ENCODE measurements around the gene RABAC1.
"Not testable (repeated sequence)": the region's sequence is repeated elsewhere in the genome, so short reads cannot be mapped to it uniquely, and the experiment has no call there.

The RABAC1 gene

GRCh38 chr19:41919948-41920712, 39.0 kb downstream of the RABAC1 start:
- H3K27me3 ChIP-seq (ENCODE audit: control insufficient read depth, insufficient read depth, low read length), result peaks cover 97% of the 10 kb centered on the region

GRCh38 chr19:41918653-41919244, 40.4 kb downstream of the RABAC1 start:
- Histone ChIP-seq H3K4me1 (ENCODE audit: control insufficient read depth, insufficient read depth, low read length) (peaks cover 16% of the 10 kb centered on the region; the same call in 1 of the 2 replicates), H3K27ac (ENCODE audit: low read depth, low read length) (no peak overlapping the region), H3K9ac (ENCODE audit: low read length) (no peak overlapping the region), H3K9me3 (ENCODE audit: control insufficient read depth, insufficient read depth, low read depth, low read length) (no peaks in the 10 kb centered on the region), H3K4me3 (ENCODE audit: low read depth, low read length) (no peak overlapping the region), H3K36me3 (ENCODE audit: control insufficient read depth, insufficient read depth, low read length) (no peaks in the 10 kb centered on the region), H3K27me3 (ENCODE audit: control insufficient read depth, insufficient read depth, low read length) (peaks cover 98% of the 10 kb centered on the region)

More at GRCh38 chr19:41919948-41920712, 39.0 kb downstream of the RABAC1 start:
- Histone ChIP-seq H3K27ac (ENCODE audit: low read depth, low read length) (no peak overlapping the region), H3K36me3 (ENCODE audit: control insufficient read depth, insufficient read depth, low read length) (no peaks in the 10 kb centered on the region), H3K9ac (ENCODE audit: low read length) (no peak overlapping the region), H3K4me1 (ENCODE audit: control insufficient read depth, insufficient read depth, low read length) (peaks cover 15% of the 10 kb centered on the region; the same call in 1 of the 2 replicates), H3K9me3 (ENCODE audit: control insufficient read depth, insufficient read depth, low read depth, low read length) (no peaks in the 10 kb centered on the region), H3K4me3 (ENCODE audit: low read depth, low read length) (no peak overlapping the region)

- peaks cover 16% of the 10 kb centered on the region; the same call in 1 of the 2 replicates for H3K4me1 ChIP-seq (ENCODE audit: control insufficient read depth, insufficient read depth, low read length)
- H3K36me3 ChIP-seq (ENCODE audit: control insufficient read depth, insufficient read depth, low read length), result no peaks in the 10 kb centered on the region
- H3K27me3 ChIP-seq (ENCODE audit: control insufficient read depth, insufficient read depth, low read length), result peaks cover 100% of the 10 kb centered on the region
- H3K4me3 ChIP-seq (ENCODE audit: low read depth, low read length), result no peak overlapping the region
- H3K9me3 ChIP-seq (ENCODE audit: control insufficient read depth, insufficient read depth, low read depth, low read length), result no peaks in the 10 kb centered on the region
- H3K27ac ChIP-seq (ENCODE audit: low read depth, low read length), result no peak overlapping the region
- no peak overlapping the region for H3K9ac ChIP-seq (ENCODE audit: low read length)
These were observed 41.0 kb downstream of the RABAC1 start for GRCh38 chr19:41918095-41918494.

- no peak overlapping the region for H3K4me3 ChIP-seq (ENCODE audit: low read depth, low read length)
- peaks cover 100% of the 10 kb centered on the region for H3K27me3 ChIP-seq (ENCODE audit: control insufficient read depth, insufficient read depth, low read length)
- peaks cover 16% of the 10 kb centered on the region; the same call in 1 of the 2 replicates for H3K4me1 ChIP-seq (ENCODE audit: control insufficient read depth, insufficient read depth, low read length)
- no peaks in the 10 kb centered on the region for H3K36me3 ChIP-seq (ENCODE audit: control insufficient read depth, insufficient read depth, low read length)
- H3K9ac ChIP-seq (ENCODE audit: low read length), result no peak overlapping the region
- H3K27ac ChIP-seq (ENCODE audit: low read depth, low read length), result no peak overlapping the region
- H3K9me3 ChIP-seq (ENCODE audit: control insufficient read depth, insufficient read depth, low read depth, low read length), result no peaks in the 10 kb centered on the region
These were observed 41.4 kb downstream of the RABAC1 start for GRCh38 chr19:41917676-41918075.

GRCh38 chr19:41915776-41916414, 43.2 kb downstream of the RABAC1 start:
- Histone ChIP-seq H3K9me3 (ENCODE audit: control insufficient read depth, insufficient read depth, low read depth, low read length) (no peaks in the 10 kb centered on the region), H3K4me1 (ENCODE audit: control insufficient read depth, insufficient read depth, low read length) (peaks cover 13% of the 10 kb centered on the region; the same call in 1 of the 2 replicates), H3K9ac (ENCODE audit: low read length) (no peak overlapping the region), H3K27me3 (ENCODE audit: control insufficient read depth, insufficient read depth, low read length) (peaks cover 100% of the 10 kb centered on the region), H3K36me3 (ENCODE audit: control insufficient read depth, insufficient read depth, low read length) (no peaks in the 10 kb centered on the region), H3K4me3 (ENCODE audit: low read depth, low read length) (no peak overlapping the region), H3K27ac (ENCODE audit: low read depth, low read length) (no peak overlapping the region)

- Histone ChIP-seq H3K27me3 (ENCODE audit: control insufficient read depth, insufficient read depth, low read length) (peaks cover 100% of the 10 kb centered on the region), H3K9ac (ENCODE audit: low read length) (no peak overlapping the region), H3K9me3 (ENCODE audit: control insufficient read depth, insufficient read depth, low read depth, low read length) (no peaks in the 10 kb centered on the region), H3K27ac (ENCODE audit: low read depth, low read length) (no peak overlapping the region), H3K36me3 (ENCODE audit: control insufficient read depth, insufficient read depth, low read length) (no peaks in the 10 kb centered on the region), H3K4me1 (ENCODE audit: control insufficient read depth, insufficient read depth, low read length) (peaks cover 9% of the 10 kb centered on the region; the same call in 1 of the 2 replicates), H3K4me3 (ENCODE audit: low read depth, low read length) (peak overlapping the region; percentile 38)
These were observed 43.9 kb downstream of the RABAC1 start for GRCh38 chr19:41915021-41915775.

GRCh38 chr19:41914424-41914834, 44.7 kb downstream of the RABAC1 start:
- H3K36me3 ChIP-seq (ENCODE audit: control insufficient read depth, insufficient read depth, low read length); H3K9me3 ChIP-seq (ENCODE audit: control insufficient read depth, insufficient read depth, low read depth, low read length); H3K27ac ChIP-seq (ENCODE audit: low read depth, low read length); H3K4me1 ChIP-seq (ENCODE audit: control insufficient read depth, insufficient read depth, low read length); H3K9ac ChIP-seq (ENCODE audit: low read length); H3K4me3 ChIP-seq (ENCODE audit: low read depth, low read length): not testable (repeated sequence)
- H3K27me3 ChIP-seq (ENCODE audit: control insufficient read depth, insufficient read depth, low read length), result peaks cover 100% of the 10 kb centered on the region

GRCh38 chr19:41913538-41914423, 45.3 kb downstream of the RABAC1 start:
- Histone ChIP-seq H3K9ac (ENCODE audit: low read length) (no peak overlapping the region), H3K4me1 (ENCODE audit: control insufficient read depth, insufficient read depth, low read length) (peaks cover 9% of the 10 kb centered on the region; the same call in 1 of the 2 replicates), H3K9me3 (ENCODE audit: control insufficient read depth, insufficient read depth, low read depth, low read length) (no peaks in the 10 kb centered on the region), H3K27me3 (ENCODE audit: control insufficient read depth, insufficient read depth, low read length) (peaks cover 100% of the 10 kb centered on the region), H3K36me3 (ENCODE audit: control insufficient read depth, insufficient read depth, low read length) (no peaks in the 10 kb centered on the region), H3K4me3 (ENCODE audit: low read depth, low read length) (peak overlapping the region; percentile 55), H3K27ac (ENCODE audit: low read depth, low read length) (no peak overlapping the region)

GRCh38 chr19:41912899-41913537, 46.1 kb downstream of the RABAC1 start:
- Histone ChIP-seq H3K27ac (ENCODE audit: low read depth, low read length) (no peak overlapping the region), H3K4me3 (ENCODE audit: low read depth, low read length) (peak overlapping the region; percentile 55), H3K27me3 (ENCODE audit: control insufficient read depth, insufficient read depth, low read length) (peaks cover 97% of the 10 kb centered on the region), H3K4me1 (ENCODE audit: control insufficient read depth, insufficient read depth, low read length) (peaks cover 9% of the 10 kb centered on the region; the same call in 1 of the 2 replicates), H3K9ac (ENCODE audit: low read length) (no peak overlapping the region), H3K9me3 (ENCODE audit: control insufficient read depth, insufficient read depth, low read depth, low read length) (no peaks in the 10 kb centered on the region), H3K36me3 (ENCODE audit: control insufficient read depth, insufficient read depth, low read length) (no peaks in the 10 kb centered on the region)
